HepG2 (cell line): ENCODE results near the gene ESR2.

Experiments used
- BCL3 ChIP-seq: sonication (generic); formaldehyde crosslinking; IDR thresholded peaks from 2 replicates; pipeline ENCODE4 v1.5.1; 2020; ENCODE audit warnings: mild to moderate bottlenecking, missing genetic modification reagents, moderate library complexity
- CREM ChIP-seq, 2 experiments: sonication (generic) in 1 of 2; formaldehyde crosslinking in 1 of 2; IDR thresholded peaks; 2 replicates each; pipeline versions ENCODE4 v1.4.0 to v1.6.1; 2016 to 2020; ENCODE audit warnings: antibody characterized with exemption in 1 of 2, mild to moderate bottlenecking in 1 of 2, missing genetic modification reagents in 1 of 2
- EZH2 ChIP-seq: conservative IDR thresholded peaks from 2 replicates; pipeline ENCODE4 v1.6.1; 2012; ENCODE audit warnings: mild to moderate bottlenecking, low read depth, low read length, moderate library complexity
- HOXA7 ChIP-seq: sonication (generic); formaldehyde crosslinking; IDR thresholded peaks from 2 replicates; pipeline ENCODE4 v1.8.1; 2022; ENCODE audit warnings: mild to moderate bottlenecking, missing genetic modification reagents, moderate library complexity
- NFIC ChIP-seq: IDR thresholded peaks from 2 replicates; pipeline ENCODE4 v1.6.1; 2012; ENCODE audit warnings: mild to moderate bottlenecking, low read length, inconsistent platforms
- POLR2A ChIP-seq, 2 experiments: IDR thresholded peaks; 2 replicates each; pipeline ENCODE4 v1.6.1; 2011; ENCODE audit warnings: low read depth in 2 of 2, low read length in 2 of 2, mild to moderate bottlenecking in 1 of 2, moderate library complexity in 1 of 2; ENCODE audit not compliant: insufficient read depth in 1 of 2
- POLR2AphosphoS5 ChIP-seq: IDR thresholded peaks from 2 replicates; pipeline ENCODE4 v1.6.1; 2012; ENCODE audit warnings: low read depth, low read length
- RELA ChIP-seq: sonication (generic); formaldehyde crosslinking; IDR thresholded peaks from 2 replicates; pipeline ENCODE4 v1.4.0; 2020; ENCODE audit warnings: missing genetic modification reagents
- ZNF713 ChIP-seq: sonication (generic); formaldehyde crosslinking; IDR thresholded peaks from 2 replicates; pipeline ENCODE4 v1.4.0; 2020; ENCODE audit warnings: mild to moderate bottlenecking, missing genetic modification reagents
- TF ChIP-seq, protein P1 (sequence below): sonication (generic); formaldehyde crosslinking; IDR thresholded peaks from 2 replicates; pipeline ENCODE4 v1.5.0; 2020; ENCODE audit warnings: mild to moderate bottlenecking, missing genetic modification reagents, moderate library complexity
- TF ChIP-seq, protein P2 (sequence below): sonication (generic); formaldehyde crosslinking; IDR thresholded peaks from 2 replicates; pipeline ENCODE4 v1.4.0; 2020; ENCODE audit warnings: missing genetic modification reagents

DNA sequence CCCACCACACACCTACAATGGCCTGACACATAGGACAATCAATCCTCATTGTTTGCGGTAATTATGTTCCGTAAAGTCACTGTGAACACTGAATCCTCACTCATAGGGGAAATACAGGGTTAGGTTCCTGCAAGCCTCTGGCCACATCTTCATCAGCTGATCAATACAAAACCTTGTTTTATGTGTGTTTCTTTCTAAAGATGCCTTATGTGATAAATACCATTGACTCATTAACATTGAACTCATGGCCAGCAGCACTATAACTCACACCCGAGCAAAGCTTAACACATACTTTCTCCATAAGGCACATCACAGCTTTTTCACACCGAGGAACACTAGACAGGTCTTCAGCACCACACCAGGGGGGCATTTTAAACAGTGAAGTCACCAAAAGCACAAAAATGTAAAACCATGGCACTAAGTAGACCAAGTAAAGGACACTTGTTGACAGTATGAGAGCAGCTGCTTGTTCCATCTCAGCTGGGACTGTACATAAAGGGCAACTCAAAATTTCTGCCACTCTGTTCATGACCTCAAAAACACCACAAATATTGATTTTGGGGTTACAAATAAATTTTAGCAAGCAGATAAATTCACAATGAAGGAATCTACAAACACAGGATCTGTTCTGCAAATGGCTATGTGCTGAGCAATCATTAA lies 60.5 kb downstream of the ESR2 start:
- TF ChIP-seq POLR2A (IDR thresholded peaks at IDR 0.05; ENCODE audit: insufficient read depth in 1 of 2, low read depth in 2 of 2, low read length in 2 of 2) (no peak), BCL3 (CRISPR knock-in tag) (no peak), HOXA7 (CRISPR knock-in tag) (no peak), POLR2AphosphoS5 (no peak), EZH2 (no peak), CREM (IDR thresholded peaks at IDR 0.05) (no peak), CREM (CRISPR knock-in tag; IDR thresholded peaks at IDR 0.05) (no peak), RELA (CRISPR knock-in tag) (no peak), ZNF713 (no peak), NFIC (no peak)
- TF ChIP-seq, protein P1, sequence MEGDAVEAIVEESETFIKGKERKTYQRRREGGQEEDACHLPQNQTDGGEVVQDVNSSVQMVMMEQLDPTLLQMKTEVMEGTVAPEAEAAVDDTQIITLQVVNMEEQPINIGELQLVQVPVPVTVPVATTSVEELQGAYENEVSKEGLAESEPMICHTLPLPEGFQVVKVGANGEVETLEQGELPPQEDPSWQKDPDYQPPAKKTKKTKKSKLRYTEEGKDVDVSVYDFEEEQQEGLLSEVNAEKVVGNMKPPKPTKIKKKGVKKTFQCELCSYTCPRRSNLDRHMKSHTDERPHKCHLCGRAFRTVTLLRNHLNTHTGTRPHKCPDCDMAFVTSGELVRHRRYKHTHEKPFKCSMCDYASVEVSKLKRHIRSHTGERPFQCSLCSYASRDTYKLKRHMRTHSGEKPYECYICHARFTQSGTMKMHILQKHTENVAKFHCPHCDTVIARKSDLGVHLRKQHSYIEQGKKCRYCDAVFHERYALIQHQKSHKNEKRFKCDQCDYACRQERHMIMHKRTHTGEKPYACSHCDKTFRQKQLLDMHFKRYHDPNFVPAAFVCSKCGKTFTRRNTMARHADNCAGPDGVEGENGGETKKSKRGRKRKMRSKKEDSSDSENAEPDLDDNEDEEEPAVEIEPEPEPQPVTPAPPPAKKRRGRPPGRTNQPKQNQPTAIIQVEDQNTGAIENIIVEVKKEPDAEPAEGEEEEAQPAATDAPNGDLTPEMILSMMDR (CRISPR knock-in tag): no peak
- TF ChIP-seq, protein P2, sequence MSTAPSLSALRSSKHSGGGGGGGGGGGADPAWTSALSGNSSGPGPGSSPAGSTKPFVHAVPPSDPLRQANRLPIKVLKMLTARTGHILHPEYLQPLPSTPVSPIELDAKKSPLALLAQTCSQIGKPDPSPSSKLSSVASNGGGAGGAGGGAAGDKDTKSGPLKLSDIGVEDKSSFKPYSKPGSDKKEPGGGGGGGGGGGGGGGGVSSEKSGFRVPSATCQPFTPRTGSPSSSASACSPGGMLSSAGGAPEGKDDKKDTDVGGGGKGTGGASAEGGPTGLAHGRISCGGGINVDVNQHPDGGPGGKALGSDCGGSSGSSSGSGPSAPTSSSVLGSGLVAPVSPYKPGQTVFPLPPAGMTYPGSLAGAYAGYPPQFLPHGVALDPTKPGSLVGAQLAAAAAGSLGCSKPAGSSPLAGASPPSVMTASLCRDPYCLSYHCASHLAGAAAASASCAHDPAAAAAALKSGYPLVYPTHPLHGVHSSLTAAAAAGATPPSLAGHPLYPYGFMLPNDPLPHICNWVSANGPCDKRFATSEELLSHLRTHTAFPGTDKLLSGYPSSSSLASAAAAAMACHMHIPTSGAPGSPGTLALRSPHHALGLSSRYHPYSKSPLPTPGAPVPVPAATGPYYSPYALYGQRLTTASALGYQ (CRISPR knock-in tag): no peak
